Stomach smooth muscle (tissue), 2 donors: ENCODE data around the gene ARVCF.

Experiments
- H3K27ac ChIP-seq: one replicate; pipeline ENCODE4 v1.7.0; 2013; ENCODE audit warnings: mild to moderate bottlenecking, low read length, inconsistent platforms
- H3K27me3 ChIP-seq, 2 donors: one replicate each; pipeline ENCODE4 v1.7.0; 2013; ENCODE audit warnings: low read length in 2 of 2; ENCODE audit not compliant: insufficient read depth in 2 of 2, control insufficient read depth in 1 of 2
- H3K36me3 ChIP-seq, 2 donors: one replicate each; pipeline ENCODE4 v1.7.0; 2013; ENCODE audit warnings: low read length in 2 of 2; ENCODE audit not compliant: control insufficient read depth in 2 of 2, insufficient read depth in 2 of 2
- H3K4me1 ChIP-seq: one replicate; pipeline ENCODE4 v1.7.0; 2013; ENCODE audit warnings: low read length; ENCODE audit not compliant: control insufficient read depth, insufficient read depth
- H3K4me3 ChIP-seq, 2 donors: one replicate each; pipeline ENCODE4 v1.7.0; 2013; ENCODE audit warnings: low read length in 2 of 2
- H3K9ac ChIP-seq, 2 donors: one replicate each; pipeline ENCODE4 v1.7.0; 2013; ENCODE audit warnings: low read length in 2 of 2, mild to moderate bottlenecking in 1 of 2
- H3K9me3 ChIP-seq, 2 donors: one replicate each; pipeline ENCODE4 v1.7.0; 2013; ENCODE audit warnings: low read length in 2 of 2; ENCODE audit not compliant: control insufficient read depth in 2 of 2
- donor health status: healthy.
- donor health status: Pancreatic carcinoma.

Gene ARVCF

DNA sequence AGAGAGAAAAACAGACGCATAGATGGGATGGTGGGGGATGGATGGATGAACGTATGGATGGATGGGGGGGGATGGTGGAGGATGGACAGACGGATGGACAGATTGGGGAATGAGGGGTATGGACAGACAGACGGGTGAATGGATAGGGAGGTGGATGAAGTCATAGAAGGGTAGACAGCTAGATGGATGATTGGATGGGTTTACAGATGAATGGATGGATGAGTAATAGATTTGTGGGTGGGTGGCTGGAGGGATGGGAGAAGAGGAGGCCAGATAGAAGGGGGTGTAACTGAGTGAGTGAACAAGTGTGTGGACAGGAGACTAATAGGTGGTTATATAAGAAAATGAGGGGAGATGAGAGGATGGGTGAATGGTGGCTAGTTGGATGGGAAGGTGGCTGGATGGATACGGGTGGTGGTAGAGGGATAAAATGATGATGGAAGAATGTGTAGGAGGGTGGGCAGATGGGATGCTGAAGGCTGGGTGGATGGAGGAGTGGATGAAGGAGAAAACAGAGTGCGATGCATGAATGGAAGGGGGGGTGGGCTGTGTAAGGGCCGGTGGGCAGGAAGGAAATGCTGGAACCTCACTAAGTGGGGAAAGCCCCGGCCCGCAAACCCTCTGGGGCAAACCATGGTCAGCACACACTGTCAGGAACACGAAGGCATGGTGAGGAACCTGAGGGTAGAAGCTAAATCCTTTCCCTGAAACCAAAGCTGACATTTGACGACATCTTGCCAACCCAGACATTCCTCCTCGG lies 21.6 kb downstream of the ARVCF start:
- Histone ChIP-seq H3K27me3 (no peaks in the 10 kb centered on the region), H3K36me3 (no peaks in the 10 kb centered on the region), H3K4me1 (peaks cover 18% of the 10 kb centered on the region), H3K9ac (no peak overlapping the region), H3K27ac (no peak overlapping the region), H3K9me3 (no peaks in the 10 kb centered on the region), H3K4me3 (no peak overlapping the region)

DNA sequence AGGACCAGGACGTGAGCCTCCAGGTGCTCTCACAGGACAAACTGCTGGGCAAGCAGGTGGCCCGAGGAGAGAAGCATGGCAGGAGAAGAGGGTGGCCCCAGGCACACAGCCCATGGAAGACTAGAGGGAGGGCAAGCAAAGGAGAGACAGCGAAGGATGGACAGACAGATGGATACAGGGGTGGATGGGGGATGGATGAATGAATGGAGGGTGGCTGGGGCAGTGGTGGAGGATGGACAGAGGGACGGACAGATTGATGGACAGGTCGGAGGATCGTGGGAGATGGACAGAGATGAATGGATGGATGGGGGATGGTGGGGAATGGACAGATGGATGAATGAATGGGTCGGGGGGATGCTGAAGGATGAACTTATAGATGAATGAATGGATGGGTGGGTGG lies 22.7 kb downstream of the ARVCF start:
- Histone ChIP-seq H3K36me3 (no peaks in the 10 kb centered on the region), H3K9me3 (no peaks in the 10 kb centered on the region), H3K9ac (no peak overlapping the region), H3K27ac (no peak overlapping the region), H3K4me3 (no peak overlapping the region), H3K27me3 (no peaks in the 10 kb centered on the region), H3K4me1 (peaks cover 17% of the 10 kb centered on the region)

DNA sequence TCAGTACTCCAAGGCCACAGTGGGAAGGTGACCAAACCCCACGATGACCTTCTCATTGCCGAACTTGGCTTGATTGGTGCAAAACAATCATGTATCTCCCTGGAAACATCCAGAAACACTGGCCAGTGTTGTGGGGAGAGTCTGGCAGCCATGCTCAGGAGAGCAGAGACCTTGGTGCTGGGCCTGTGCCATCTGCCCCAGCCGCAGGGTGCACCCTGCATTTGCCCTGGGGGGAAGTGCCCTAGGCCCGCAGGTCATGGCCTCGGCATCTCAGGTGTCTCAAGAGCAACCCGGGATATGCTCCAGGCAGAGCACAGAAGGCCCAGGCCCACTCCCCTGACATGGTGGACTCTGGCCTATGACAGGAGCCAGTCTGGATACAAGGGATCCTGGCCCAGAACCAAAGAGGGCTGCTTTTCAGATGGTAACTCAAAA lies 23.7 kb downstream of the ARVCF start:
- Histone ChIP-seq H3K36me3 (no peaks in the 10 kb centered on the region), H3K9ac (no peak overlapping the region), H3K4me3 (no peak overlapping the region), H3K27ac (no peak overlapping the region), H3K27me3 (no peaks in the 10 kb centered on the region), H3K4me1 (peaks cover 15% of the 10 kb centered on the region), H3K9me3 (no peaks in the 10 kb centered on the region)

DNA sequence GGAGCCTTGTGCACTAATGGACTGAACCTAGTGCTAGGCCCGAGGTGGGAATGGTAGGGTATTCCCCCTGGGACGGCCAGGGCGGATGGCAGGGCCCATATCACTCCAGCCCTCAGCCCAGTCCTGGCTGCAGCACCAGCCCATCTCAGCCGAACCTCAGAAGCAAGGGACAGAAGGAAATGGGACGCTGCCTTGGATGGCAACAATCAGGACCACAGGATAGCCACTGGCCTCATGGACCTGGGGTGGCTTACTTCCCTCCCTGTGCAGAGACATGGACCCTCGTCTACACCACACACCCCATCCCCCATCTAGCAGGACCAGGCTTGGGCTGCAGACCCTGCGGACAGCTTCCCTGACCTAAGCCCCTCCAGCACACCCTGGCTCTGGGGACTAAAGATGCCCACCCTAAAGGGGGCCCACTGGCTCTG lies 24.1 kb downstream of the ARVCF start:
- H3K9ac ChIP-seq: no peak overlapping the region
- H3K4me1 ChIP-seq: peaks cover 17% of the 10 kb centered on the region

GRCh38 chr22:19991645-19992451 lies 24.8 kb downstream of the ARVCF start:
- no peaks in the 10 kb centered on the region for H3K36me3 ChIP-seq
- no peak overlapping the region for H3K27ac ChIP-seq
- no peak overlapping the region for H3K4me3 ChIP-seq
- H3K9me3 ChIP-seq: no peaks in the 10 kb centered on the region
- no peak overlapping the region for H3K9ac ChIP-seq
- no peaks in the 10 kb centered on the region for H3K27me3 ChIP-seq
- H3K4me1 ChIP-seq: peaks cover 19% of the 10 kb centered on the region

More for the DNA sequence above, 24.1 kb downstream of the ARVCF start:
- Histone ChIP-seq H3K36me3 (no peaks in the 10 kb centered on the region), H3K27ac (no peak overlapping the region), H3K4me3 (no peak overlapping the region), H3K27me3 (no peaks in the 10 kb centered on the region), H3K9me3 (no peaks in the 10 kb centered on the region)

DNA sequence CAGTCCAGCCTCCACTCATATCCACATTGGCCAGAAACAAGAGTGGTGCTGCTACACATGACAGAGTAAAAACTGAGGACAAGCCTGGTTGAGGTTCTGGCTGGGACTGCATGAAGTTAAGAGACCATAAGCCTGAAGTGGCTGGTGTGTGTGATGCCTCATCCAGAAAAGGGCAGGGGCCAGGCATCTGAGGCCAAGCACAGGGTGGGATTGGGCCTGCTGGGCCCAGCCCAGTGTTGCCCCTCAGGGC lies 25.3 kb downstream of the ARVCF start:
- Histone ChIP-seq H3K4me1 (peaks cover 24% of the 10 kb centered on the region), H3K27me3 (no peaks in the 10 kb centered on the region), H3K27ac (no peak overlapping the region), H3K9ac (no peak overlapping the region), H3K4me3 (no peak overlapping the region), H3K9me3 (no peaks in the 10 kb centered on the region), H3K36me3 (no peaks in the 10 kb centered on the region)

- H3K9me3 ChIP-seq: no peaks in the 10 kb centered on the region
- H3K9ac ChIP-seq: no peak overlapping the region
- H3K27me3 ChIP-seq: no peaks in the 10 kb centered on the region
- H3K4me1 ChIP-seq: peaks cover 29% of the 10 kb centered on the region
- no peaks in the 10 kb centered on the region for H3K36me3 ChIP-seq
- H3K27ac ChIP-seq: no peak overlapping the region
- H3K4me3 ChIP-seq: no peak overlapping the region
Measured at GRCh38 chr22:19990609-19991394, 25.8 kb downstream of the ARVCF start.

DNA sequence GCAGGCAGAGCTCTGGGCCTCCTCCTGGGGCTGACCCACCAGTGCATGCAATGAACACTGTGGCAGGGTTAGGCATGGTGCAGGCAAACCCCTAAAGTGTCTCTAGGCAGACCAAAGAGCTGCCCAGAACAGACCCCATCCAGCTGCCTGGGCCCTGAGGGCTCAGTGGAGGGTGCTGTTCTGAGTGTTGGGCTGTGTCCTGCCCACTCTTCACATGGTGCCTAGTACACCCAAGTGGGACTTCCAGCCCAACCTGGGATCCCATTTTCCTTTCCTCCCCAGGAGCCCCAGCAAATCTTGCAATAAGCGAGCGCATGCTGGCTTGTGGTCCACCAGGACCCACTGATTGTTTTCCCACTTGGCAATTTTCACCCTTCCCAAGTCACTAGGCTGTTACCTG lies 26.4 kb downstream of the ARVCF start:
- Histone ChIP-seq H3K36me3 (no peaks in the 10 kb centered on the region), H3K4me3 (no peak overlapping the region), H3K4me1 (peaks cover 33% of the 10 kb centered on the region), H3K9me3 (no peaks in the 10 kb centered on the region), H3K9ac (no peak overlapping the region), H3K27me3 (no peaks in the 10 kb centered on the region), H3K27ac (no peak overlapping the region)

GRCh38 chr22:19989725-19990067 lies 26.9 kb downstream of the ARVCF start:
- Histone ChIP-seq H3K4me3 (no peak overlapping the region), H3K9ac (no peak overlapping the region), H3K9me3 (no peaks in the 10 kb centered on the region), H3K27ac (no peak overlapping the region), H3K27me3 (no peaks in the 10 kb centered on the region), H3K36me3 (no peaks in the 10 kb centered on the region), H3K4me1 (peaks cover 37% of the 10 kb centered on the region)

- Histone ChIP-seq H3K27me3 (no peaks in the 10 kb centered on the region), H3K36me3 (no peaks in the 10 kb centered on the region), H3K27ac (no peak overlapping the region), H3K9me3 (no peaks in the 10 kb centered on the region), H3K9ac (no peak overlapping the region), H3K4me3 (no peak overlapping the region), H3K4me1 (peaks cover 43% of the 10 kb centered on the region)
Measured at GRCh38 chr22:19988965-19989724, 27.5 kb downstream of the ARVCF start.
